ENCODE data around the gene DGLUCY. TPM values are rescaled to one million over a fixed set of nuclear protein-coding genes. Genes with fewer than 3 reads are reported as not detected.

The DGLUCY gene
- total and polyA plus RNA-seq, 4 donors: 17.9 to 58.1 (median 24.9) TPM

DNA sequence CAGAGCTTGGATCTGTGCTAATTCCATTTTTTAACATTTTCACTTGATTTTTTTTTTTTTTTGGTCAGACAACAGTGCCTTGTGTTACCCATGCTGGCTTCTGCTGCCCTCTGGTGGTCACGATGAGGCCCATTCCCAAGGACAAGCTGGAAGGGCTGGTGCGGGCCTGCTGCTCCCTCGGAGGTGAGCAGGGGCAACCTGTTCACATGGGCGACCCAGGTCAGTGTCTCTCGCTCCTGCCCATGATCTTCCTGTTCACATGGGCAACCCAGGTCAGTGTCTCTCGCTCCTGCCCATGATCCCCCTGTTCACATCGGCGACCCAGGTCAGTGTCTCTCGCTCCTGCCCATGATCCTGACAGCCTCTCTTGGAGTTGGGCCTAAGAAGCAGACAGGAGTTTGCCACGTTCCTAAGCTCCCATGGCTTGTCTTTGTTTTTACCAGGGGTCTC, 59.4 kb downstream of the DGLUCY start:
- peaks cover 2 to 25% (median 13%) of the 10 kb centered on the region in 4 donors for H3K36me3 ChIP-seq (ENCODE audit: control insufficient read depth in 4 of 4, insufficient read depth in 3 of 4, low read depth in 1 of 4, low read length in 3 of 4)
- no peaks in the 10 kb centered on the region for H3K9me3 ChIP-seq (ENCODE audit: control insufficient read depth in 4 of 4, low read length in 3 of 4)
- no peak overlapping the region for H3K27ac ChIP-seq (ENCODE audit: low read depth in 1 of 2, low read length in 2 of 2)
- no peaks in the 10 kb centered on the region for H3K27me3 ChIP-seq (ENCODE audit: control insufficient read depth in 4 of 4, insufficient read depth in 4 of 4, low read length in 3 of 4)
- peak; percentile 81 for DNase-seq (ENCODE audit: low spot score)
- H3K4me1 ChIP-seq (ENCODE audit: control insufficient read depth in 4 of 4, insufficient read depth in 4 of 4, low read length in 3 of 4): peaks cover 0 to 19% (median 13%) of the 10 kb centered on the region in 4 donors
- TF ChIP-seq CTCF (IDR thresholded peaks at IDR 0.05; ENCODE audit: low read depth, low read length, missing input control): peak; percentile 90
- peak; percentile 97 to 98 for TF ChIP-seq RAD21 (IDR thresholded peaks at IDR 0.05)
- TF ChIP-seq FOXA2 (IDR thresholded peaks at IDR 0.05): no peak
- TF ChIP-seq RXRA (IDR thresholded peaks at IDR 0.05): no peak
- no peak for TF ChIP-seq FOXA1 (IDR thresholded peaks at IDR 0.05)
- no peak for TF ChIP-seq JUND (IDR thresholded peaks at IDR 0.05)
- TF ChIP-seq TAF1 (conservative IDR thresholded peaks at IDR 0.05): no peak
- no peak for TF ChIP-seq ZBTB33 (IDR thresholded peaks at IDR 0.05)
- no peak overlapping the region for H3K4me3 ChIP-seq (ENCODE audit: low read depth in 1 of 3, low read length in 3 of 3)
- 45% methylated on average over 10 of the region's 10 CpGs for WGBS
- H3K9ac ChIP-seq (ENCODE audit: low read depth in 1 of 2, low read length in 2 of 2): no peak overlapping the region

DNA sequence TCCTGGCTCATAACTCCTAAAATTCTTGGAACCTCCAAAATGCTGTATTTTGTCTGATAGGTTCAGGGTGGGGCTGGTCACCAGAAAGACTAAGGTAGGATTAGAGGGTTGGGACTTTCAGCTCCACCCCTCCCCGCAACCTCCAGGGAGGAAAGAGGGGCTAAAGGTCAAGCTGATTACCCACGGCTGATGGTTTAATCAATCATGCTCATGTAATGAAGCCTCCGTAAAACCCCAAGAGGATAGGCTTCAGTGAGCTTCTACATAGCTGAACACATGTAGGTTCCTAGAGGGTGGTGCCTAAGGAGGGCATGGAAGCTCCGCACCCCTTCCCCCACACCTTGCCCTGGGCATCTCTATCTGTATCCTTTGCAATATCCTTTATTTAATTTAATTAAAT, 60.0 kb downstream of the DGLUCY start:
- Histone ChIP-seq H3K9me3 (ENCODE audit: control insufficient read depth in 4 of 4, low read length in 3 of 4) (no peaks in the 10 kb centered on the region), H3K4me1 (ENCODE audit: control insufficient read depth in 4 of 4, insufficient read depth in 4 of 4, low read length in 3 of 4) (peaks cover 0 to 19% (median 13%) of the 10 kb centered on the region in 4 donors), H3K4me3 (ENCODE audit: low read depth in 1 of 3, low read length in 3 of 3) (no peak overlapping the region), H3K27me3 (ENCODE audit: control insufficient read depth in 4 of 4, insufficient read depth in 4 of 4, low read length in 3 of 4) (no peaks in the 10 kb centered on the region), H3K9ac (ENCODE audit: low read depth in 1 of 2, low read length in 2 of 2) (no peak overlapping the region), H3K36me3 (ENCODE audit: control insufficient read depth in 4 of 4, insufficient read depth in 3 of 4, low read depth in 1 of 4, low read length in 3 of 4) (peaks cover 2 to 22% (median 10%) of the 10 kb centered on the region in 4 donors), H3K27ac (ENCODE audit: low read depth in 1 of 2, low read length in 2 of 2) (no peak overlapping the region)
- no peak for DNase-seq (ENCODE audit: low spot score)
- WGBS: 51% methylated on average over 4 of the region's 4 CpGs
- TF ChIP-seq ZBTB33 (IDR thresholded peaks at IDR 0.05) (no peak), HNF4A (conservative IDR thresholded peaks at IDR 0.05) (peak; percentile 5 to 30), ATF3 (IDR thresholded peaks at IDR 0.05) (no peak)

Measured in liver (tissue), 9 donors.